ENCODE data around the gene SLC16A6.
"Not testable (repeated sequence)": the region's sequence is repeated elsewhere in the genome, so short reads cannot be mapped to it uniquely, and the experiment has no call there.

Gene SLC16A6

DNA sequence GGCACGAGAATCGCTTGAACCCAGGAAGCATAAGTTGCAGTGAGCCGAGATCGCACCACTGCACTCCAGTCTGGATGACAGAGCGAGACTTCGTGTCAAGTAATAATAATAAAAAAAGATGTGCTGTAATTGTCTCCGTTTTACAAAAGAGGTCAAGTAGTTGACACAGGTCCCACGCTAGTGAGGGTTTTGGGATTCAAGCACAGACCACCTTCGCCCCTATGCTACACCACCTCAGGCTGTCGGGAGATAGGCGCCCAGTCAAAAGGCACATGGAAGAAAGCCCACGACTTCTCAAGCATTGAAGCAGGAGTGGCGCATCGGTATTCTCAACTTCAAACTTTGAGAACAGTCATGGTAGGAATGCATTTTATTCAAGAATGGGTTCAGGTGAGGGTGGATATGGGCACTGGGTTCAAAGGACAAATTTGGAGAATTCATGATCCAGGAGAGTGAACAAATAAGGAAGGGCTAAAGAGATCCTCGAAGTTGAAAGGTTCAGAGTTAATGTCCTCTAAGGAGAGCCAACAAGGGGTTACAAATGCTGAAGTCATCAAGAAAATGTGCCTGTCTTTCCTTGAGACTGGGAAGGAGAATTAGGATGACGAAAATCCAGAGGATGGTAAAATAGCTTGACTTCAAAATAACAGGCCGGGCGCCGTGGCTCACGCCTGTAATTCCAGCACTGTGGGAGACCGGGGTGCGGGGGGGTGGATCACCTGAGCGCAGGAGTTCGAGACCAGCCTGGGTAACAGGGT is 44.5 kb downstream of the SLC16A6 start:
- no peak for DNase-seq

DNA sequence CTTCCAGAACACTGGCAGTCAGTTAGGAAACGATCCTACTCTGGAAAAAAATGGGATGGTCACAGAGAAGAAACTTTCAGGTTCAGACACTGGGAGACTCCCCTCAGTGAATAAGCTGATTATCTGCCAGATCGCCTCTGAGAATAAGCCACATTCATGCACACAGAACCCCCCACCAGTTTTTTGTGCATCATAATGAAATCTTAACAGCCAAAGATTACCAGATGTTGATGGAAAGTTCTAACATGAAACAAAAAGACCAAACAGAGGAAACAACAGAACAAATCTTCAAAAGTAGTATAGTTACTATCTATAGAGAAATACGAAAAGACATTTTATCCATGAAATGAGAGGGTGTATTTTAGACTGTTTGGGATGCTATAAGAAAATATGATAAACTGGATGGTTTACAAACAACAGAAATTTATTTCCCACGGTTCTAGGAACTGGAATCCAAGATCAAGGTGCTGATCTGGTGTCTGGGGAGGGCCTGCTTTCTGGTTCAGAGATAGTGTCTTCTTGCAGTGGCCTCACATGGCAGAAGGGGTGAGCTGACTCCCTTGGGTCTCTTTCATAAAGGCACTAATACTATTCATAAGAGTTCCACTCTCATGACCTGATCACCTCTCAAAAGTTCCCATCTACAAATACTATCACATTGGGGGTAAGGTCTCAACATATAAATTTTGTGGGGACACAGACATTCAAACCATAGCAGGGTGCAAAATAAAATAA is 51.1 kb downstream of the SLC16A6 start:
- no peak for DNase-seq

DNA sequence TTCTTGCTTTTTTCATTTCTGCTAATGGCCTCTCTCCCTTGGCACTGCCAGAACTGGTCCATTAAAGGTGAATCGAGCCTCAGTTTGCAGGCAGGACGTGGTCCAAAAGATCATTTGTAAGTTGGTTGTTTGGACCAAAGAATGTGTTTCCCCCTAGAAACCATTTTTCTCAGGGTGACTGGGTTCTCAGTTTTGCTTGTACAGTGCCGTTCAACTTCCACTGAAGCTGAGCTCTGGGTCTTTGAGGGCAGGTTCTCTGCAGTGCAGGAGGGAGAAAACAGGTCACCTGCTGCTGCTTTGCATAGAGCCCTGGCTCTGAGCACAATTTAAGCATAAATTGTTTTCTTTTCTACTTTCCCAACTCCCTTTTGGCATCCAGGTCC is 52.1 kb downstream of the SLC16A6 start:
- peak; percentile 16 for DNase-seq

DNA sequence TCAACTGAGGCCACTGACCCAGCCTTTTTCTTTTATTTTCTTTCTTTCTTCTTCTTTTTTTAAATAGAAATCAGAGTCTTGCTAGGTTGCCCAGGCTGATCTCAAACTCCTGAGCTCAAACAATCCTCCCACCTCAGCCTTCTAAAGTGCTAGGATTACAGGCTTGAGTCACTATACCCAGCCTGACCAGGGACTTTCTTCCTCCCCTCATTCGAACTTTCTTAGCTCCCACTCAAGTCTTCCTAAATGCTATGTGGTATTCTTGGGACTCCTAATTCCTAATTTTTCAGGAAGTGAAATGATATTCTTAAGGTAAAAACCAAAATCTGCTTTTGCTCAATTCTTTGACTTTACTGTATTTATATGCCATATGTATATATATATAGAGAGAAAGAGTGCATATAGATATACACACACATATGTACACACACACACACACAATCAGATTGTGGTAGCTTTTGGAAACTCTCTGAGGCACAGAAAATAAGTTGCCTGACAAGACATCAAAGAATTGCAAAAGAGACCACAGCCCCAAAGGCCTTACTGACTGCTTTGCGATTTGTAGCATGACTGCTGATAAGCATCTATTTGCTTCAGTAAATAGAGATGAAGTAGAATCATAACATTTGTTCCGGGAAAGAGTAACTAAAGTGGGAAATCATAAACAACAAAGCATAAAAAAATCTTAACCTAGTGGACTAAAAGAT is 52.6 kb downstream of the SLC16A6 start:
- no peak for DNase-seq

DNA sequence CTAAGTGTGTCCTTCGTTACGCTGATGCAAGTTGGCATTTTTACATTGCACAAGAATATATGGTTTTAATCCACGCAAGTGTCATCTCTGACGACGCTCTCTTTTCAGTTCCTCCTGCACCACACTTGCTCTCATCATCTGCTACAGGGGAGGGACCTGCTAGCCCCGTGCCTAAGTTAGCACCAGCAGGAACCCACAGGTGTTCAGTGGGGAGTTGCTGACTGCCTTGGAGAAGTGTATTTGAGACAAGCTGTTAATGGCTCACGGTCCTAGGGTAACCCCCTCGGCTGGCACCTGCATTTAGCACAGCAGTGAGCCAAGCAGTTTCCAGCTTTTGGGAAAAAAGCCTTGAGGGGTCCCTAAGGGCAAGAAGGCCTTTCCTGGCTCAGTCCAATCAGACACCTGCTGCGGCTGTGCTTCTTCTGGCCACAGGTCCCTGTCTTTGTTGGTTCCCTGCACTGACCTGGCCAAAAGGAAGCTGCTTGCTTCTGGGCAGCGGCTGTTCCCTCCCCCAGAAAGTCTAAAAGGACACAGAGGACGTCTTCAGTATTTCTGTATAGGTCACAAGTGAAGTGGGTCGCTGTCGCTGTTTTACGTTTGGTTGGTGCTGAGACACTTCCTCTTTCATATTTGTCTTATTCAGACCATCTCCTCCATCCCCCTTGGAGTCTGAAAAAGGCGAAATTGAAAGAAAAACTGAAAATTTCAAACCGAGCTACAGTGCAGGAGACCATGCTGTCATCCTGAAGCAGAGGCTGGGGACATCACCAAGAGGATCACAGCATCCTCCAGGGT is 53.4 kb downstream of the SLC16A6 start:
- peak; percentile 30 for DNase-seq

DNA sequence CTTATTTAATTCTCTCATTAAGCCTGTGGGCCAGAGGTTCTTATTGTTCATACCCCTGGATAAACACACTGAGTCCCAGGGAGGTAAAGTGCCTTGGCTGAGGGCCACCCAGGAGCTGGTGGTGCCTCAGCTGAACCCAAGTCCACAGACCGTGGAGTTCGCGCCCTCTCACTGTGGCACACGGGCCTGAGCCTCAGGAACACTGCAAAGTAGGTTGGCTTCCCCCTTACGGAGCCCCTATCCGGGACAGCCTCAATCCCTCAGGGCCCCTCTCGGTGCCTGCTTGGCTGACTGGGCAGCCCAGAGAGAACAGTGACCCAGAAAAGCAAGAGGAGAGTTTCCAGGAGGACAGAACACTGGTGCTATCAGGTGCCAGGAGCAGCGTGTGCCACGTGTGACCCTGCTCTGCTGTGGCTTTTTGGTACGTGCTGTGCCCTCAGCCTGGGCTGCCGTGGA is 55.6 kb downstream of the SLC16A6 start:
- DNase-seq: not testable (repeated sequence)

DNA sequence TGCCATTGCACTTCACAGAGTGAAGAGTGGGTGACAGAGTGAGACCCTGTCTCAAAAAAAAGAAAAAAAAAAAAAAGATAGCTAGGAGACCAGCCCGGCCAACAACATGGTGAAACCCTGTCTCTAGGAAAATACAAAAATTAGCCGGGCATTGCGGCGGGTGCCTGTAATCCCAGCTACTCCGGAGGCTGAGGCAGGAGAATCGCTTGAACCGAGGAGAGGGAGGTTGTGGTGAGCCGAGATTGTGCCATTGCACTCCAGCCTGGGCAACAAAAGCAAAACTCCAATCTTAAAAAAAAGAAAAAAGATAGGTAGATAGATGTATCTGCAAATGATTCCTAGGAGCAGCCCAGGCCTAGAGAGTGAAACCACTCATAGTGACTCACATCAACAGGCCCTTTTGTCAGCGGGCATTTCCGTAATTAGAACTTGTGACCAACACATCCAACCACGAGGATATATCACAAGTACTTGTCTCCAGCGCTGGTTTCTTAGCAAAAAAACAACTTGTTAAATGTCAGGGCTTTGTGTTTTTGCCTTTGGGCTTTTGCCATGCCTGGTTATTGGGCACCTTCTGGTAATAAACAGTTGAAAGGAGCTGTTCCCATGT is 56.1 kb downstream of the SLC16A6 start:
- peak; percentile 50 for DNase-seq

DNA sequence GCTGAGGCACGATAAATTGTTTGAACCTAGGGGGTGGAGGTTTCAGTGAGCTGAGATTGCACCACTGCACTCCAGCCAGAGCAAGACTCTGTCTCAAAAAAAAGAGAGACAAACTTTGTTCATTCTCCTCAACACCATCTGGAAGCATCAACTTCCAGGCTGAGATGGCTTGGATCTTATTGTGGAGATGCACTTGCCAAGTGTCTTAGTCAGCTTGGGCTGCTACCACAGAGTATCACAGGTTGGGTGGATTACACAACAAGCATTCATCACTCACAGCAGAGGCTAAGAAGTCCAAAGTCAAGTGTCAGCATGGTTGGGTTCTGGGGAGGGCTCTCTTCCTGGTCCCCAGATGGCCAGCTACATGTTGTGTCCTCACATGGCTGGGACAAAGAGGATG is 58.2 kb downstream of the SLC16A6 start:
- not testable (repeated sequence) for DNase-seq

DNA sequence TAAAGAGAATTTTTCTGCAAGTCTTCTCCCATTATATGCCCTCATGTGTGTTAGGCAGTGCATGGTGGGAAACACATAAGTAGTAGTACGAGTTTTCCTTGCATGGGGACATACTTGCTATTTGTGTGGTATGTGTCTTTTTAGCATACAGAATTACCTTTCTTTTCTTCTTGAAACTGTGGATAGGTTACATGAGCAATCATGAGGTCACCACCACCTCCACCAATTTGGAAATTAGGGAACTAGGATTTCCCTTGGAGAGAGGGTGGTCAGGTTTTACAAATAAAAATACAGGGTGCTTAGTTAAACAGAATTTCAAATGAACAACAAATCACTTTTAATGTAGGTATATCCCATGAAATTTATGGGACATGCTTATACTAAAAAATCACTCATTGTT is 59.4 kb downstream of the SLC16A6 start:
- DNase-seq: no peak

DNA sequence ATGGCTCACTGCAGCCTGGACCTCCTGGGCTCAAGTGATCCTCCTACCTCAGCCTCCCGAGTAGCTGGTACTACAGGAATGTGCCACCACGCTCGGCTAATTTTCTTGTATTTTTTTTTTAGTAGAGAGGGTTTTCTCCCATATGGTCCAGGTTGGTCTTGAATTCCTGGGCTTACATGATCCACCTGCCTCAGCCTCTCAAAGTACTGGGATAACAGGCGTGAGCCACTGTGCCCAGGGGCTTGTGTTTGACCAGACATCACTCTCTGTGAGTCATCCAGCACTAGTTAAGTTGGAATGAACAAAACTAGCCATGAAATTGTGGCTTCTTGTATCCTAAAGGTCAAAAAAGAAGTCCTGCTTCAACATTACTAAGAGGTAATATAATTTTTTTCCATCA is 59.8 kb downstream of the SLC16A6 start:
- not testable (repeated sequence) for DNase-seq

DNA sequence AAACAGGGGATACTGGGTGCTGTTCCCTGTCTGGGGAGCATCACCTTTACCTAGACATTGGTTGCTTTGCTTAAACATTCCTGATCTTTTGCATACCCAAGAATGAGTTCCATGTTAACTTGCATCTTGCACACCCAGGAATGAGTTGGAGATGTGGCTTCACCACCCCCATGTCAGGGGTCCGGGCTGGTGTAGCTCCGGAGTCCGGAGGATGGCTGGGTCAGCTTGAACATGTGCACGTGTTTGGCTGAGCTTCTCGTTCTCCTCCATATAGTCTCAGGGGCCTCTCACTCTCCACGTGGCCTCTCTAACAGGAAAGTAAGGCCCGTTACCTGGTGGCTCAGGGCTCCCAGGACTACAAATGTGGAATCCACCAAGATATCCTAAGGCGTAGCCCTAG is 61.3 kb downstream of the SLC16A6 start:
- DNase-seq: no peak

DNA sequence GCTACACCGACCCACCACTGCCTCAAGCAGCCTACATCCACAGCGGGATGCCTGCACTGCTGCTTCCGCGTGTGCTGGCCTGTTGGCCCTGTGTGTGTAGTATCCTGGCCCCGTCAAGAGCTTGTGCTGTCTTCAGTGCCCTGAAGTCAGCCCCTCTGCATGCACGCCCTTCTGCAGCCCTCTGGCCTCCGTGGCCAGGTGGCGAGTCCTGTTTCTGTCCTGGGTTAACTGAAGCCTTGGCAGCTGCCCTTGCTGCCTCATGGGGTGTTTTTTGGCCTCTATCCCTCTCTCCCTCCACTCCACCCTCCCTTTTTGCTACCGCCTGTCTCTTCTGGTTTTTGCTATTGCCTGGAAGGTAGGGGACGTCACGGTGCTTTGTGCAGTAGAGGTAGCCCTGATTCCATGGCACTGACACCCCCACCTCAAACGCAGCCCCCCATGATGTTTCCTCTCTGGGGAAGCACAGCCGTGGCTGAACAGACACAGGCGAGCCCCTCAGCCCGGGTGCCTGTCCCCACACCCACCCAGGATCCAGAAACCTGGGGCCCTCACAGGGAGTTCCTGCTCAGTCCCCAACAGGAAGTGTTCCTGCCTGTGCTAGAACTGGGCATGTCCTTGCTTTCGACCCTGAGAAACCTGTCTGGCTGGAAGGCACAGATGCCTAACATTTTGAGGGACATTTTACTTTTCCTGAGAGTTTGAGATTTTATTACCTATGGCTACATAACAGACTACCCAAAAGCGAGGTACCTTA is 61.9 kb downstream of the SLC16A6 start:
- no peak for DNase-seq

DNA sequence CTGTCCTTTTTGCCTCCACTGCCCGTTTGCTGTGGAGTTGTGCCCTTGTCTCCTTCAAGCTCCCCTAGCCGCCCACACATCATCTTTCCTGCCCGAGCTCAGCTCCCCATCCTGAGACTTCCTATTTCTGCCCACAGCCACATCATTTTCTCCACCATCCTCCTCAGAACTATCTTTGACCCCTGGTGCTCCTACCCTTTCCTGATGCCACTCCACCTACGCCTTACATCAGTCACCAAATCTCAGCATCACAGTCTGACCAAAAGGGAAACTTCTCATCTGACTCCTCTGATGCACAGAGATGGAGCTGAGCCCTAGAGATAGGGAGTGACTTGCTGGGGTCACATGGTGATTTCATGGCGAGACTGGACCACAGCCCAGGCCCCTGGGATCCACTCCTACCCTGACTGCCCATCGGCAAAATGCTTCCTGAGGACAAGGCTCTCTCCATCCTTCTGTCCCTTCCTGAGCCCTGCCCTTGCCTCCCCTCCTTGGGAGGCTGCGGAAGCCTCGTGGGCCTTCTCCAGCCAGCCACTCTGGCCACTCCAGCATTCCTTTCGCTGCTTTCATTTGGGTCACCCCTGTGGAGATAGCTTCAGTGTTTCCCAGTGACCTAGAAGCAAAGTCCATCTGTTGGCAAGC is 62.8 kb downstream of the SLC16A6 start:
- DNase-seq: not testable (repeated sequence)

DNA sequence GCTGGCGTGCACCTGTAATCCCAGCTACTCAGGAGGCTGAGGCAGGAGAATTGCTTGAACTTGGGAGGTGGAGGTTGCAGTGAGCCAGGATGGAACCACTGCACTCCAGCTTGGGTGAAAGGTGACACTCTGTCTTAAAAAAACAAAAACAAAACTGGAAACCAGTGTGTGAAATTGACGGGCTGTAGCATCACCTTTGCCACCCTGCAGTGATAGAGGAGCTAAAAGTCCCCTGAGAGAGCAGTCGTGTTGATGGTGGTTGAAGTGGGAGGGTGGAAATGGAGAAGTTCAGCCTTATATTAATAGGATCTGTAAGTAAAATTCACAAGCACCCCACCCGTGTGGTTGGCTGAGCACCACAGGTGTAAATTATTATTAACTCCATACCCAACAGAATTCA is 65.9 kb downstream of the SLC16A6 start:
- DNase-seq: not testable (repeated sequence)

DNA sequence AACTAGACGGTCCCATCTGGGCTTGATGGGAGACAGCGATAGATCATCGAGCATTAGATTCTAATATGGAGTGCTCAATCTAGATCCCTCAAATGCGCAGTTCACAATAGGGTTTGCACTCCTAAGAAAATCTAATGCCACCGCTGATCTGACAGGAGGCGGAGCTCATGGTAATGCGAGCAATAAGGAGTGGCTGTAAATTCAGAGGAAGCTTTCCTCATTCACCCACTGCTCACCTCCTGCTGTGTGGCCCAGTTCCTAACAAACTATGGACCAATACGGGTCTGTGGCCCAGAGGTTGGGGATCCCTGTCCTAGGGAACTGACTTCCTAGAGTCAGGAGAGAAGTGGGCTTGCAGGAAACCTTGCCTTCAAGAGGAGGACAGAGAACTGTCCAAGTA is 68.3 kb downstream of the SLC16A6 start:
- DNase-seq: no peak

DNA sequence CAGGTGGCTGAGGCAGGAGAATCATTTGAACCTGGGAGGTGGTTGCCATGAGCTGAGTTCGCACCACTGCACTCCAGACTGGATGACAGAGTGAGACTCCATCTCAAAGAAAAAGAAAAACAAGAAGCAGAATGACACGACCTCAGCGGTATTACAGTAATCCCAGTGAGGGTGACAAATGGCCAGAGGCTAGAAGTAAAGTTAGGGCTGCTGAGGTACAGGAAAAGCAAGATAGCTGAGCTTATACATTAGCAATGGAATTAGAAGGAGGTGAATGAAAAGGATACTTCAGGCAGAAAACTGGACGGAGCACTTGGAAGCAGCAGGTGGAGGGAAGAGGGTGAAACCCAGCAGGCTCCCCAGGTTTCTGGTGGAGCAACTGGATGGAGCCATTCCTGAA is 69.1 kb downstream of the SLC16A6 start:
- DNase-seq: no peak

DNA sequence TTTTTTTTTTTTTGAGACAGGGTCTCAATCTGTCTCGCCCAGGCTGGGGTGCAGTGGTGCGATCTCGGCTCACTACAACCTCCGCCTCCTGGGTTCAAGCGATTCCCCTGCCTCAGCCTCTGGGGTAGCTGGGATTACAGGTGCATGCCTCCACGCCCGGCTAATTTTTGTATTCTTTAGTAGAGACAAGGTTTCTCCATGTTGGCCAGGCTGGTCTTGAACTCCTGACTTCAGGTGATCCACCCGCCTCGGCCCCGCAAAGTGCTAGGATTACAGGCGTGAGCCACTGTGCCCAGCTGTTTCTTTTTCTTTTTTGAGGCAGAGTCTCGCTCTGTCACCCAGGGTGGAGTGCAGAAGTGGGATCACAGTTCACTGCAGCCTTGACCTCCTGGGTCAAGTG is 70.1 kb downstream of the SLC16A6 start:
- not testable (repeated sequence) for DNase-seq

DNA sequence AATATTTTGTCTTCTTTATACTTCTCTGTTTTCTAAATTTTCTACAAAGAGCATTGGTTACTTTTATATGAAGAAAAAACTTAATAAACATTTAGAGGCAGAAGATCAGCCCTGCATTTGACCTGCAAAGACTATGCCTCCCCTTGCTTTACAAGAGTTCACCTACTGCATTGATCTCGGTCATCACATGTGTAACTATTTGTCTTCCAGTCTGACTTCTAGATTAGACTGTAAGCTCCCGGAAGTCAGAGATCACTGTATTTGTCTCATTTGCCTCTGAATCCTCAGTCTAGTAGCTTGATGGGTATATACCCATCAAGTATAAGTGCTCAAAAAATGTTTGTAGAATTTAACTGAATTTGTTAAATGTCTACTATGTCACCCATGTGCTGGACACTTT is 70.7 kb downstream of the SLC16A6 start:
- DNase-seq: not testable (repeated sequence)

DNA sequence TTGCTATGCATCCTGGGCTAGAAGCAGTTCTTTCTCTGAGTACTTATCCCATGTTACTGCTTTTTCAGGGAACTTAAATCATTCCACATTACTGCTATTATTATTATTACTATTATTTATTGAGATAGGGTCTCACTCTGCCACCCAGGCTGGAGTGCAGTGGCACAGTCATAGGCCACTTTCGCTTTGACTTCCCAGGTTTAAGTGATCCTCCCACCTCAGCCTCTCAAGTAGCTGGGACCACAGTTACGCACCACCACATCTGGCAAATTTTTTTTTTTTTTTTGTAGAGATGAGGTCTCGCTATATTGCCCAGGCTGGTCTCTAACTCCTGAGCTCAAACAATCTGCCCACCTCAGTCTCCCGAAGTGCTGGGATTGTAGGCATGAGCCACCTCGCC is 71.5 kb downstream of the SLC16A6 start:
- not testable (repeated sequence) for DNase-seq

Measured in stimulated activated naive CD4-positive, alpha-beta T cell treated with Interleukin-2 at 50 U/mL for 16 hours (primary cell).